Ishikawa (cell line): Measurements from ENCODE around the gene EFNA5.

Experiments
- CEBPB ChIP-seq: IDR thresholded peaks from 2 replicates; pipeline ENCODE4 v1.6.1; 2012
- CREB1 ChIP-seq: IDR thresholded peaks from 2 replicates; pipeline ENCODE4 v1.6.1; 2012; ENCODE audit warnings: low read depth
- EGR1 ChIP-seq: IDR thresholded peaks from 2 replicates; pipeline ENCODE4 v1.6.1; 2012
- EP300 ChIP-seq: IDR thresholded peaks from 2 replicates; pipeline ENCODE4 v1.6.1; 2012; ENCODE audit warnings: borderline replicate concordance
- FOXM1 ChIP-seq: IDR thresholded peaks from 2 replicates; pipeline ENCODE4 v1.6.1; 2012; ENCODE audit warnings: low read depth, borderline replicate concordance
- NFIC ChIP-seq: IDR thresholded peaks from 2 replicates; pipeline ENCODE4 v1.6.1; 2012
- RAD21 ChIP-seq: IDR thresholded peaks from 2 replicates; pipeline ENCODE4 v1.6.1; 2012; ENCODE audit warnings: low read depth
- TAF1 ChIP-seq: IDR thresholded peaks from 2 replicates; pipeline ENCODE4 v1.6.1; 2012; ENCODE audit warnings: low read depth, mild to moderate bottlenecking
- TCF12 ChIP-seq: IDR thresholded peaks from 2 replicates; pipeline ENCODE4 v1.6.1; 2012; ENCODE audit warnings: low read depth
- TEAD4 ChIP-seq: IDR thresholded peaks from 2 replicates; pipeline ENCODE4 v1.6.1; 2012
- YY1 ChIP-seq: IDR thresholded peaks from 2 replicates; pipeline ENCODE4 v1.6.1; 2012; ENCODE audit warnings: low read depth
- ZBTB7A ChIP-seq: IDR thresholded peaks from 2 replicates; pipeline ENCODE4 v1.6.1; 2012; ENCODE audit warnings: low read depth
- TF ChIP-seq, protein P1 (sequence below): IDR thresholded peaks from 2 replicates; pipeline ENCODE4 v1.6.1; 2012
- TF ChIP-seq, protein P2 (sequence below): IDR thresholded peaks from 2 replicates; pipeline ENCODE4 v1.6.1; 2012
- TF ChIP-seq, protein P3 (sequence below): IDR thresholded peaks from 2 replicates; pipeline ENCODE4 v1.6.1; 2012; ENCODE audit warnings: low read depth, mild to moderate bottlenecking

The EFNA5 gene

DNA sequence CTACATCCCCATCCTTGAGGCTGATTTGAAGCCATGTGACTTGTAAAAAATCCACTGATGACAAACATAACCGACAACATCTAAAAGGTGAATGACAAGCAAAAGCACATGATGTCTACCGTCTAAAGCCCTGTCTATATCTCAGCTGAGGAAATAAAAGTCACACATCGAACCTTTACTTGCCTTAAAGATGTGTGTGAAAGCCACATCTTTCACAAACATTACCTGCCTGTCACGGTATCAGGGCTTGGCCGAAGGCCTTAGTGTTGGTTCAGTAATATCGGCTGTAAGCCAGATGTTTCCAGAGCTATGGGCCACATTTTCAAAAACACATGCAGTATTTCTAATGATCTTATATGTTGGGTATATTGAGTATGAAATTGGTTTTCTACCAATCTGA, 125.8 kb downstream of the EFNA5 start:
- TF ChIP-seq NFIC (no peak), RAD21 (no peak), CEBPB (no peak), FOXM1 (no peak), YY1 (no peak), EP300 (no peak), ZBTB7A (no peak), EGR1 (no peak), TCF12 (no peak), CREB1 (no peak), TEAD4 (no peak), TAF1 (no peak)
- TF ChIP-seq, protein P1, sequence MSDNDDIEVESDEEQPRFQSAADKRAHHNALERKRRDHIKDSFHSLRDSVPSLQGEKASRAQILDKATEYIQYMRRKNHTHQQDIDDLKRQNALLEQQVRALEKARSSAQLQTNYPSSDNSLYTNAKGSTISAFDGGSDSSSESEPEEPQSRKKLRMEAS: no peak
- TF ChIP-seq, protein P2, sequence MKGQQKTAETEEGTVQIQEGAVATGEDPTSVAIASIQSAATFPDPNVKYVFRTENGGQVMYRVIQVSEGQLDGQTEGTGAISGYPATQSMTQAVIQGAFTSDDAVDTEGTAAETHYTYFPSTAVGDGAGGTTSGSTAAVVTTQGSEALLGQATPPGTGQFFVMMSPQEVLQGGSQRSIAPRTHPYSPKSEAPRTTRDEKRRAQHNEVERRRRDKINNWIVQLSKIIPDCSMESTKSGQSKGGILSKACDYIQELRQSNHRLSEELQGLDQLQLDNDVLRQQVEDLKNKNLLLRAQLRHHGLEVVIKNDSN: no peak
- TF ChIP-seq, protein P3, sequence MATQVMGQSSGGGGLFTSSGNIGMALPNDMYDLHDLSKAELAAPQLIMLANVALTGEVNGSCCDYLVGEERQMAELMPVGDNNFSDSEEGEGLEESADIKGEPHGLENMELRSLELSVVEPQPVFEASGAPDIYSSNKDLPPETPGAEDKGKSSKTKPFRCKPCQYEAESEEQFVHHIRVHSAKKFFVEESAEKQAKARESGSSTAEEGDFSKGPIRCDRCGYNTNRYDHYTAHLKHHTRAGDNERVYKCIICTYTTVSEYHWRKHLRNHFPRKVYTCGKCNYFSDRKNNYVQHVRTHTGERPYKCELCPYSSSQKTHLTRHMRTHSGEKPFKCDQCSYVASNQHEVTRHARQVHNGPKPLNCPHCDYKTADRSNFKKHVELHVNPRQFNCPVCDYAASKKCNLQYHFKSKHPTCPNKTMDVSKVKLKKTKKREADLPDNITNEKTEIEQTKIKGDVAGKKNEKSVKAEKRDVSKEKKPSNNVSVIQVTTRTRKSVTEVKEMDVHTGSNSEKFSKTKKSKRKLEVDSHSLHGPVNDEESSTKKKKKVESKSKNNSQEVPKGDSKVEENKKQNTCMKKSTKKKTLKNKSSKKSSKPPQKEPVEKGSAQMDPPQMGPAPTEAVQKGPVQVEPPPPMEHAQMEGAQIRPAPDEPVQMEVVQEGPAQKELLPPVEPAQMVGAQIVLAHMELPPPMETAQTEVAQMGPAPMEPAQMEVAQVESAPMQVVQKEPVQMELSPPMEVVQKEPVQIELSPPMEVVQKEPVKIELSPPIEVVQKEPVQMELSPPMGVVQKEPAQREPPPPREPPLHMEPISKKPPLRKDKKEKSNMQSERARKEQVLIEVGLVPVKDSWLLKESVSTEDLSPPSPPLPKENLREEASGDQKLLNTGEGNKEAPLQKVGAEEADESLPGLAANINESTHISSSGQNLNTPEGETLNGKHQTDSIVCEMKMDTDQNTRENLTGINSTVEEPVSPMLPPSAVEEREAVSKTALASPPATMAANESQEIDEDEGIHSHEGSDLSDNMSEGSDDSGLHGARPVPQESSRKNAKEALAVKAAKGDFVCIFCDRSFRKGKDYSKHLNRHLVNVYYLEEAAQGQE: no peak

DNA sequence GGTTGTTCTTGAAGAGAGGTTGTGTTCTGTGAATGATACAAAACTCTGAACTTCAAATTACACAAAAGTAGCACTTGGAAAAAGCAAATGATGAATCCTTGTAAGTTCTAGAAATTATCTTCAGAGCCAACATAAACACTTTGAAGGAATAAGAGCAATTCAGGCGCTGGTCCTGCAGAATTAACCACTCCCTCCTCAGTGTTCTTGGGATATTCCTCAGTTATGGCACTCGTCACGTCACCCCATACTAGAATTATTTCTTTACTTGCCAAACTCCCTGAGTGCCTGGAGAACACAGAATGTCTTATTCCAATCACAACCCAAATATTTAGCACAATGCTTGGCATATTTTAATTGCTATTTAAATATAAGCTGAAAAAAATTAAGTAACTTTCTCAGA, 126.3 kb downstream of the EFNA5 start:
- TF ChIP-seq TEAD4: no peak
- no peak for TF ChIP-seq RAD21
- no peak for TF ChIP-seq TAF1
- no peak for TF ChIP-seq NFIC
- no peak for TF ChIP-seq EP300
- TF ChIP-seq, protein P3: no peak
- TF ChIP-seq EGR1: no peak
- no peak for TF ChIP-seq TCF12

DNA sequence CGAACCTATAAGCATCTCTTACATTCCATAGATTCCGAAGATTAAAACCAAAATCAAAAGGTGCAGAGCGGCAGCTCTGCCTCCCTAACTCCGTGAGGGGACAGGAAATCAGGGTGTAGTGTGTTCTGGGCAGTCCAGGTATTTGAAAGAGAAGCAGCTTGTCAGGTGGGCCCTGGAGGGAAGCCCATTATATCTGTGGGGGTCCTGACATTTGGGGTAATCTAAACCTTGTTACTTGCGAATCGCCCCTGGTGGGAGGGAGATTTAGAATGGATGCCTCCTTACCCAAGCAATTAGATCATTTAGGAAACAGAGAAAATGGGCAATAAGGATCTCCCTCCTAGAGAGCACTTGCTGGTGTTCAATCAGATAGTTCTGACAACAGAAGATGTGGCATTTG, 126.9 kb downstream of the EFNA5 start:
- TF ChIP-seq RAD21 (no peak), TCF12 (no peak), ZBTB7A (no peak), CEBPB (no peak), NFIC (no peak), EGR1 (no peak), CREB1 (no peak), EP300 (no peak), YY1 (no peak), TAF1 (no peak)
- TF ChIP-seq, protein P2: no peak
- TF ChIP-seq, protein P3: no peak
- TF ChIP-seq, protein P1: no peak

DNA sequence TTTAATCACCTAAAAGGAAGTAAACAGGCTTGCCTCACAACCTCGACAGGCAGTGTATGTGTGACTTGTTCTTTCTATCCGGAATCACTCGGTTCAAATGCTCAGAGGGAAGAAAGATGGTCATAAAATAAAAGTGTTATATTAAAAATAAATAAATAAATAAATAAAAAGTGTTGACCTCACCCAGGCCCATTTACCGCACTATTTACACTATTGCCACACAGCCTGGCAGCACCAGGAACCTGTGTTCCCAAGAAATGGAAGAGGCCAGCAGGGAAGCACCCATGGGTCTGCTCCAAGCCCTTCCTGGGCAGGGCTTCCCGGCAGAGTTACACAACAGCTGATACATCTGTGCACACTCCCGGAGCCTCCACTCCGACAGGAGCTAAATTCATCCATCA, 127.9 kb downstream of the EFNA5 start:
- no peak for TF ChIP-seq TEAD4
- no peak for TF ChIP-seq TAF1
- TF ChIP-seq, protein P1: no peak
- TF ChIP-seq NFIC: no peak
- TF ChIP-seq YY1: no peak
- TF ChIP-seq EGR1: no peak
- no peak for TF ChIP-seq FOXM1

DNA sequence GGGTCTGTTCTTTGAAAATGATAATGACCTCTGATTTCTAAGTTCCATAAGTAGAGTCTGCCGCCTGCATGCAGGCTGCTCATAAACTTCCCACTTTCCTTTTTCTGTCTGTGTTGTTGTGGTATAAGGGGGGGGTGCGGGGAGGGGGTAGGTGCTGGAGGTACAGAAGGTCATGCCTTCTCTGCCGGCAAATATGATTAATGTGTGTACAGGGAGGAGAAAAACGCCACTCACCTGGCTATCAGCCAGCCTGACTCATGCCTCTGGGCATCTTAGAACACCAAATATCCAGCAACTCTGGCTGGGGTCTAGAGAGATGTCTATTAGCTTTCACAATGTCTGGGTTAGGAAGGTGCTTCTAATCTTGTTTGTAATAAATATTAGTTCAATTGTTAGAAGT, 128.3 kb downstream of the EFNA5 start:
- TF ChIP-seq CREB1: no peak
- TF ChIP-seq CEBPB: no peak
- no peak for TF ChIP-seq EP300
- peak; percentile 30; the same call in 1 of the 2 replicates for TF ChIP-seq TEAD4
- no peak for TF ChIP-seq ZBTB7A
- no peak for TF ChIP-seq RAD21
- TF ChIP-seq NFIC: peak; percentile 86
